Glomerular endothelial cell (primary cell): ENCODE data around the gene TMSB15C. TPM values are rescaled to one million over a fixed set of nuclear protein-coding genes. Genes with fewer than 3 reads are reported as not detected.
"Not testable (repeated sequence)": the region's sequence is repeated elsewhere in the genome, so short reads cannot be mapped to it uniquely, and the experiment has no call there.

Experiments used
- DNase-seq: peaks from one replicate; pipeline ENCODE4 v3.0.0-alpha.2; 2011; ENCODE audit warnings: low read depth, low spot score; ENCODE audit errors: extremely low read depth
- total RNA-seq: library from RNA; depleted of rRNA; stranded (reverse); fragments of >200 nt; gene quantifications from 2 replicates; pipeline ENCODE4 v1.2.3, GENCODE V29; 2015

TMSB15C gene
- total RNA-seq = 3.5 and 13.8 TPM in 2 replicates

GRCh38 chrX:104075778-104076445, at the start of gene TMSB15C:
TSS of gene TMSB15C (minus strand) at chrX:104076236.
- not testable (repeated sequence) for DNase-seq

- no peak for DNase-seq
Measured at GRCh38 chrX:104122829-104123228, 46.8 kb upstream of the TMSB15C start.

- no peak for DNase-seq
Measured at GRCh38 chrX:104118765-104119164, 42.7 kb upstream of the TMSB15C start.

- DNase-seq = no peak
Measured at GRCh38 chrX:104117759-104118158, 41.7 kb upstream of the TMSB15C start.

- no peak for DNase-seq
Measured at GRCh38 chrX:104113222-104113965, 37.4 kb upstream of the TMSB15C start.

- no peak for DNase-seq
Measured at GRCh38 chrX:104112326-104112951, 36.4 kb upstream of the TMSB15C start, which contains the start of gene ZCCHC18. TSS of gene ZCCHC18 (plus strand) at chrX:104112523. CDS start at chrX:104114112, 1,589 bp downstream.

- DNase-seq = not testable (repeated sequence)
Measured at GRCh38 chrX:104110491-104111240, 34.6 kb upstream of the TMSB15C start.

- no peak for DNase-seq
Measured at GRCh38 chrX:104108955-104109354, 32.9 kb upstream of the TMSB15C start.

GRCh38 chrX:104105330-104106262, 29.6 kb upstream of the TMSB15C start:
- no peak for DNase-seq

GRCh38 chrX:104104676-104105075, 28.6 kb upstream of the TMSB15C start:
- DNase-seq = no peak

GRCh38 chrX:104098919-104099318, 22.9 kb upstream of the TMSB15C start:
- DNase-seq = no peak

- DNase-seq = peak; percentile 42
Measured at GRCh38 chrX:104098151-104098808, 22.2 kb upstream of the TMSB15C start.

- no peak for DNase-seq
Measured at GRCh38 chrX:104085919-104086318, 9.9 kb upstream of the TMSB15C start.

- no peak for DNase-seq
Measured at GRCh38 chrX:104085477-104085876, 9.4 kb upstream of the TMSB15C start.

- no peak for DNase-seq
Measured at GRCh38 chrX:104084534-104085277, 8.7 kb upstream of the TMSB15C start.

- no peak for DNase-seq
Measured at GRCh38 chrX:104084063-104084462, 8.0 kb upstream of the TMSB15C start.

GRCh38 chrX:104077854-104078253, 1.8 kb upstream of the TMSB15C start:
- DNase-seq = not testable (repeated sequence)

GRCh38 chrX:104062636-104063035, 13.4 kb downstream of the TMSB15C start:
- DNase-seq = not testable (repeated sequence)

GRCh38 chrX:104054956-104055355, 21.1 kb downstream of the TMSB15C start:
- not testable (repeated sequence) for DNase-seq
